HG03066 (cell line): Measurements from ENCODE around the gene IL6R.
"Not testable (repeated sequence)": the region's sequence is repeated elsewhere in the genome, so short reads cannot be mapped to it uniquely, and the experiment has no call there.

Experiments used
- ATAC-seq: cut with Tn5 transposase; IDR thresholded peaks from one replicate; pipeline ENCODE4 v1.9.1; 2021; ENCODE audit warnings: low read depth; ENCODE audit not compliant: unreplicated experiment

IL6R gene

DNA sequence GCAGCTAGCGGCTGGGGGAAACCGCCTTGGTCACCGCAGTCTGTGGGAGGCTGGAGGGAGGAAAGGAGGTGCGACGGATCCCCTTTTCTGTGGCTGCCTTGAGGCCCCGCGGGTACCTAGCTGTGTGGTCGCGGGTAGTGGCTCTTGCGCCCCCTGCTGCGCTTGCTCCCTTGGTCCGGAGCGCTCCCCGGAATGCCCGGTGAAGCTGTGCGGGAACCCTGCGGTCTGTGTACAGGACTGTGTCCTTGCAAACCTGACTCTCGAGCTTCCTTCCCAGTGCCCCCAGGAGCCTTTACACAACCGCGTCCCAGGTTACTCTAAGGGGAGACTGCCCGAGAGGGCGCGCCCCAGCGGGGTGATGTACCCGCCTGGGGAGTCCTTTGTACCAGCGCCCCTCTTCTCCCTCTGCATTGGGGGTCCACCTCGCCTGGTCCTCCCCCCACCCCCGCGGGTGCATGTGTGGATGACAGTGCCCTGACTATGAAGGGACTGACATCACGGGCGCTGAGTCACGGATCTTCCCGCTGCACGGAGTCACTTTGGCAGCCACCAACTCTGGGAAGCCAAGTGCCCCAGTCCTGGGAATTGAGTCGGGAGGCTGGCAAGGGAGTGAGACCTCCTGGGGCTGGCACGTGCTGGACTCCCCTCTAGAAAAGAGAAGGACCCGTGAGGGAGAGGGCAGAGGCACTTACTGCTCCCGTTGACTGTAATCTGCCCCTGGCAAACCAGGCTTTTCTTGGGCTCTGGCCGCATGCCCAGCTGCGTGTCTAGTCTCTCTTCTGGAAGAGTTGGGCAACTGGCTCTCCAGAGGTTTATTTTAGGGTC is 816 bp downstream of the IL6R start:
- no peak for ATAC-seq

DNA sequence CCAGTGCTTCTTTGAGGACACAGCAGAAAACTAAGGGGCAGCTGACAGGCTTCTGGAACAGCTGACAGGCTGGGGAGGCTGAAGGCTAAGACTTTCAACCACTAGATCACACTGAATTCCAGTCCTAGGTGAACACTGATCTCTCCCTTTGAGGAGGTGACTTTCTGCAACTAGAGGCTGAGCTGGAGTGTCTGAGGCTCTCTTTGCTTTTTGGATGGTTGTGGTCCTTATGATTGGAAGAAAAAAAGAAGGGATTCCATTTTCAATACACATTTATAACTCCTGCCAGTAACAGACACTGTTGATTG is 1.4 kb downstream of the IL6R start:
- ATAC-seq = no peak

- ATAC-seq = no peak
Measured at GRCh38 chr1:154406886-154407197, 1.7 kb downstream of the IL6R start.

GRCh38 chr1:154407198-154408091 is 2.3 kb downstream of the IL6R start:
- ATAC-seq = peak; percentile 48

DNA sequence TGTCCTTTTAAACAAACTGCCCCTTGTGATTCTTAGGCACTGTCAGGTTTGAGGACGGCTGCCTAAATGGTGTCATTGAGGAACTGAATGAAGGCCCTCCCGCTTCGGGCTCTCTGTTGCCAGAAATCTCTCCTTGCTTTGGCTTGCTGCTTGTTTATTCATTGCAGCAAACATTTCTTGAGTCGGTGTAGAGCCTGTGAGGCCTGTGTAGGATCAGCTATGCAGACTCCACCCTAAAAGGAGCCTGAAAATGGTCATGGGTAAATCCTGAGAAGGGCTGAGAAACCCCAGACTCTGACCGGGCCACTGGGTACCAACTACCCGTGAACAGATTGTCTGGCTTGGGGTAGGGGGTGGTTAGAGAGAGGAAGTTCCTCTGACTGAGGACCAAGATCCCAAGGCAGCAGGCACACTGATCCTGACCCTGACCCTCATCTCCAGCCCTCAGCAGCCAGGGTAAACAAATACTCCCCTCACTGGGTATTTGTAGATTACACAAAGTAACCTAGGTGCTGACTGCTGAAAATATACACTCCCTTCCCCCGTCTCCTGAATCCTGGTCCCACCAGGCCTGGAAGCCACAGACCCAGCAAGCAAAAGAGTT is 3.1 kb downstream of the IL6R start:
- no peak for ATAC-seq

- ATAC-seq = no peak
Measured at GRCh38 chr1:154410185-154410827, 5.2 kb downstream of the IL6R start.

DNA sequence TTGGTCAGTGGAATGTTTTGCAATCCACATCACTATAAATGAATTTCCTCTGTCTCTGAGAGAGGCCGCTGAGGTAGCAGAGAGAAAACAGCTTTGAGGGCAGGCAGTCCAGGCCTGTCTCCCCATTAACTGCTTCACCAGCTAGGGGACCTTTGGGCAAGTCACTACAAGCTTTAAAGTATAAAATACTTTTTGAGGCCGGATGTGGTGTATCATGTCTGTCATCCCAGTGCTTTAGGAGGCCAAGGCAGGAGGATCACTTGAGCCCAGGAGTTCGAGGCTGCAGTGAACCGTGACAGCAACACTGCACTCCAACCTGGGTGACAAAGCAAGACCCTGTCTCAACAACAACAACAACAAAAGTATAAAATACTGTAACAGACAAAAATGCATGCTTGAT is 6.4 kb downstream of the IL6R start:
- no peak for ATAC-seq

- no peak for ATAC-seq
Measured at GRCh38 chr1:154413177-154413783, 8.1 kb downstream of the IL6R start.

- no peak for ATAC-seq
Measured at GRCh38 chr1:154414606-154415005, 9.5 kb downstream of the IL6R start.

DNA sequence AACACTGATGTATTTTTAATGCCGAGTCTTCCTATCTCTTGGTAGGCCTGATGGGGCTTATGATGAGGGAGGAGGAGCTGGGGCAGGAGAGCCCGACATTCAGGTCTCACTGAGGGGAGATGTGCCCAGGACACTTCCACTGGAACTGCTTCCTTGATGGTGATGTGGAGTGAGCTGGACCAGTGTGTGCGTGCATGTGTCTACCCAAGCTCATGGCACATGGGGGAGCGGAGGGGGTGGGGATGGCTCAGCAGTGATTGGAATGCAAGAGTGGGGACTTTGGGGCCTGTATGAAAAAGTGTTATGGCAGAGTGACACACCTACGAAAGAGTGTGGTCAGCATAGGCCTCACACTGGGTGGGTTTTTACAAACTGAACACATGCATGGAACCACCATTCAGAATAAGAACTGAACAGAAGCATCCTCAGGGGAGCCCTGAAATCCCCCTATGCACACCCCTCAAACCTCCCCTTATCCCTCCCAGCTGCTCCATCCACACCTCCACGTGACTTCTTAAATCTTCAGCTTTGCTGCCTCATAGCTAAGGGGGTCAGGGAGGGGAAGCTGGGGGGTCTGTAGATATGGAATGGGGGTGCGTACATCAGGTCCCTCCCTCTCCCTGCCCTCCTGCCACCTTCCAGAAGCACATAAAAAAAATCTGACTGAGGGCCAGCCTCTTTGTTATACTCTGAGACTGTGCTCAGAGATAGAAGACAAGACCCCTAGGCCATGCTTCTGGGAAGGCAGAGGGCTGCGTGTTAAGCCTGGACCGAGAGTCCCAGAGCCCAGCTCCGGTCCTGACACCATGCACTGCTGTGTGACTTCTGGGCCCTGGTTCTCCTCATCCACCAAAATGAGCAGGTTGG is 11.6 kb downstream of the IL6R start:
- no peak for ATAC-seq

GRCh38 chr1:154417338-154417608 is 12.1 kb downstream of the IL6R start:
- ATAC-seq = no peak

GRCh38 chr1:154418062-154418921 is 13.1 kb downstream of the IL6R start:
- no peak for ATAC-seq

DNA sequence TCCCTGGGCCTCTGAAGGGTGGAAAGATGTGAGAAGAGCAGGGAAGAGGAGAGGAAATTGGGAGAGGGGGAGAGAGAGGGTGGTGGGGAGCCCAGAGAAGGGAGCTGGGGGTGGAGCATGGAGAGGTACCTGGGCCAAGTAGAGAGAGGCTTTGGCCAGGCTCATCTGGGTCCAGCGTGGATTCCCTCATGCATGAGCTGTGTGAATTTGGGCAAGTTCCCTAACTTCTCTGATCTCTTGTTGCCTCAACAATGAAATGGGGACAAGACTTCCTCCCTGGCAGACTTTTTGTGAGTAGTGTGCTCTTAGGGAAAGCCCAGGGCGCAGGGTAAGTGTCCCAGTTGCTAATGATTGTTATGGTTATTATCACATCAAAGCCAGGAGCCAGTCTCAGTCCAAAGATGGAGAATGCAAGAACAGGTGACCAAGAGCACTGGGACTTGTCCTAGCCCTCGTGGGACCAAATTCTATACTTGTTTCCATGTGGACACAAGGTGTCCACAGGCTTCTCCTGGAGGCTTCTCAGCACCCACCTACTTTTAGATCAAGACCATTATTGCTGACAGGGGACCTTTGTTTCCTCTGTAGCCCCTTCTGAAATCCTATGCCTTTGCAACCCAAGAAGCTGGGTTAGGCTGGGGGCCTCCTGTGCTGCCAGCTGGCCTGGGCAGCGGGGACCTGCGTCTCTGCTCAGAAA is 13.9 kb downstream of the IL6R start:
- ATAC-seq = no peak

DNA sequence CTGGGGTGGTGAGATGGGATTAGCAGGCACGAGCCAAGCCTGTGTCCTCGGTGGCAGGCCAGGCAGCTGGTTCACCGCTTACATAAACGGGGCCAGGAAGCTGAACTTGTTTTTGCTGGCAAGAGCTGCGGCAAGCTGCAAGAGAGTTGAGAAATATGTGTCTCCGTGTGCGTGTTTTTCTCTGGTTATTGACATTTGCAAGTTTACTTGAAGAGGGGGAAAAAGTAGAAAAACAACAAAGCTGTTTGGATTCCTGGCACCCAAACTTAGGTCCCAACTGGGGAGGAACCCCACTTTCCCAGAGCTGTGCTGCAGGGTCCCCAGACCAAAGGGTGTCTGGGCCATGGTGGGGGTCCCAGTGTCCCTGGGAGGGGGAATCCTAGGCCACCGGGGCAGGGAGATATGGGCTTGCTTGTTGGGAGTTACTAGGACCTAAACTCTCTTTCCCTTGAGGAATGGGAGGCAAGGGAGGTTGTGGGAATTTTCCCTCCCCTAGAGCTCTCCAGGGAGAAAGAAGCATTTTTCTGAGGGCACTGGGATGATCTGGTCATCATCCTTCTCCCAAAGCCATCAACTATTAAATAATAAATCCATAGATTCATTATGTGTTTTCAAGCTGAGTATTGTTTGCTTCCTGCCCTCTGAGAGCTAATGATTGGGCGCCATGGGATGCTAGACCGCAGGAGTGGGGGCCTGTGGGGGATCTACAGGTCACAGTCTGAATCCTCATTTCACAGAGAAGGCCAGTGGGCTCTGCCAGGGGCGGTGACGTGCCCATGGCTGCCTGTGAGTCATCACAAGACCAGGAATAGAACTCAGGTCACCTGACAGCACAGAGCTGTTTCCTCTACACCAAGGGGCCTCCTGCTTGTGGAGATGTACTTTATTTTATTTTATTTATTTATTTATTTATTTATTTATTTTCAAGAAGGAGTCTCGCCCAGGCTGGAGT is 14.8 kb downstream of the IL6R start:
- ATAC-seq = no peak

DNA sequence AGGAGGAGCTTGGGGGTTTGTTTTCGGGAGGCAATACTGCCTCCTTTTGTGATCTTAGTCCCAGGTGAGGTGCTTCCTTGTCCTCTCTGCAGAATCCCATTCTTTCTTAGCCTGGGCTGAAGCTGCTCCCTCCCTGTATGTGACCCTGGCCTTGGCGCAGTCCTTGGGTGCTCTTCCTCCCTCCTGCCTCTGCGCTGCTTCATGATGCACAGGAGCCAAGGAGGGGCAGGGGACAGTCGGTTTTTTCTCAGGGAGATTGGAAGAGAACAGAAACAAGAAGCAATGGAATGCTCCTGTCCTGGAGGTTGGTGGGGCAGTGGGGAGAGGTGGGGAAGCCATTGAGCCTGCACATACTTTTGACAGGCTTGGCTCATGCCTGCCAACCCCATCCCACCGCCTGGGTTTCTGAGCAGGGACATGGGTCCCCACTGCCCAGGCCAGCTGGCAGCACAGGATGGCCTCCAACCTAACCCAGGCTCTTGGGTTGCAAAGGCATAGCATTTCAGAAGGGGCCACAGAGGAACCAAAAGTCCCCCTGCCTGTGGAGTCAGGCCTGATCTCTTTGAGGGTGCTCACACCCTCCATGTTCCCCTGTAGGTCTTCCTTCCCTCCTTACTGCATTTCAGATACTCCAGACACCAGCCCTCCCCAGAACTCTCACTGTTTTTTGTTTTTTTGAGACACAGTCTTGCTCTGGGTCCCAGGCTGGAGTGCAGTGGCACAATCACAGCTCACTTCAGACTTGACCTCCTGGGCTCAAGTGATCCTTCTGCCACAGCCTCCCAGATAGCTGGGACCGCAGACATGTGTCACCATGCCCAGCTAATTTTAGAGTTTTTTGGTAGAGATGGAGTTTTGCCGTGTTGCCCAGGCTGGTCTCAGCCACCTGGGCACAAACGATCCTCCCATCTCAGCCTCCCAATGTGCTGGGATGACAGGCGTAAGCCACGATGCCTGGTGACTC is 16.1 kb downstream of the IL6R start:
- ATAC-seq = no peak

GRCh38 chr1:154422049-154422448 is 16.9 kb downstream of the IL6R start:
- ATAC-seq = not testable (repeated sequence)
